ENCODE results near the gene ADI1. TPM values are rescaled to one million over a fixed set of nuclear protein-coding genes. Genes with fewer than 3 reads are reported as not detected.

ADI1 gene
- total and polyA plus RNA-seq, 4 donors = 56.2 to 660 (median 158) TPM

GRCh38 chr2:3493615-3494007 is 25.7 kb downstream of the ADI1 start:
- peaks cover 9 to 36% (median 32%) of the 10 kb centered on the region in 4 donors for H3K36me3 ChIP-seq (ENCODE audit: control insufficient read depth in 4 of 4, insufficient read depth in 3 of 4, low read depth in 1 of 4, low read length in 3 of 4)
- DNase-seq (ENCODE audit: low spot score) = peak; percentile 47
- H3K27ac ChIP-seq (ENCODE audit: low read depth in 1 of 2, low read length in 2 of 2) = no peak overlapping the region
- no peaks in the 10 kb centered on the region for H3K9me3 ChIP-seq (ENCODE audit: control insufficient read depth in 4 of 4, low read length in 3 of 4)
- no peaks in the 10 kb centered on the region for H3K4me1 ChIP-seq (ENCODE audit: control insufficient read depth in 4 of 4, insufficient read depth in 4 of 4, low read length in 3 of 4)
- WGBS = 51% methylated on average over 10 of the region's 10 CpGs
- TF ChIP-seq JUND (IDR thresholded peaks at IDR 0.05) (no peak), EGR1 (IDR thresholded peaks at IDR 0.05; ENCODE audit: low read depth in 2 of 2) (no peak), FOXA1 (IDR thresholded peaks at IDR 0.05) (no peak), TAF1 (conservative IDR thresholded peaks at IDR 0.05) (no peak), ZBTB33 (IDR thresholded peaks at IDR 0.05) (no peak), RXRA (IDR thresholded peaks at IDR 0.05) (no peak), SP1 (IDR thresholded peaks at IDR 0.05) (no peak), NR2F2 (IDR thresholded peaks at IDR 0.05) (no peak), FOXA2 (IDR thresholded peaks at IDR 0.05) (no peak), HNF4G (IDR thresholded peaks at IDR 0.05) (no peak), RAD21 (IDR thresholded peaks at IDR 0.05) (no peak), CTCF (IDR thresholded peaks at IDR 0.05; ENCODE audit: low read depth, low read length, missing input control) (no peak), MAX (IDR thresholded peaks at IDR 0.05) (no peak)
- no peak overlapping the region for H3K4me3 ChIP-seq (ENCODE audit: low read depth in 1 of 3, low read length in 3 of 3)
- H3K27me3 ChIP-seq (ENCODE audit: control insufficient read depth in 4 of 4, insufficient read depth in 4 of 4, low read length in 3 of 4) = no peaks in the 10 kb centered on the region
- H3K9ac ChIP-seq (ENCODE audit: low read depth in 1 of 2, low read length in 2 of 2) = no peak overlapping the region

GRCh38 chr2:3492951-3493614 is 26.2 kb downstream of the ADI1 start:
- H3K4me3 ChIP-seq (ENCODE audit: low read depth in 1 of 3, low read length in 3 of 3) = no peak overlapping the region

More at GRCh38 chr2:3492951-3493614, 26.2 kb downstream of the ADI1 start:
- H3K9me3 ChIP-seq (ENCODE audit: control insufficient read depth in 4 of 4, low read length in 3 of 4) = no peaks in the 10 kb centered on the region
- no peak for DNase-seq (ENCODE audit: low spot score)
- H3K9ac ChIP-seq (ENCODE audit: low read depth in 1 of 2, low read length in 2 of 2) = no peak overlapping the region
- H3K27ac ChIP-seq (ENCODE audit: low read depth in 1 of 2, low read length in 2 of 2) = no peak overlapping the region
- 69% methylated on average over 29 of the region's 29 CpGs for WGBS
- H3K27me3 ChIP-seq (ENCODE audit: control insufficient read depth in 4 of 4, insufficient read depth in 4 of 4, low read length in 3 of 4) = no peaks in the 10 kb centered on the region
- no peaks in the 10 kb centered on the region for H3K4me1 ChIP-seq (ENCODE audit: control insufficient read depth in 4 of 4, insufficient read depth in 4 of 4, low read length in 3 of 4)
- peaks cover 7 to 31% (median 27%) of the 10 kb centered on the region in 4 donors for H3K36me3 ChIP-seq (ENCODE audit: control insufficient read depth in 4 of 4, insufficient read depth in 3 of 4, low read depth in 1 of 4, low read length in 3 of 4)
- TF ChIP-seq REST (IDR thresholded peaks at IDR 0.05) (no peak), ATF3 (IDR thresholded peaks at IDR 0.05) (no peak), GABPA (IDR thresholded peaks at IDR 0.05 in 1 of 2, conservative IDR thresholded peaks at IDR 0.05 in 1 of 2) (no peak), RXRA (IDR thresholded peaks at IDR 0.05) (no peak), ZBTB33 (IDR thresholded peaks at IDR 0.05) (no peak), SP1 (IDR thresholded peaks at IDR 0.05) (no peak), HNF4G (IDR thresholded peaks at IDR 0.05) (no peak), YY1 (IDR thresholded peaks at IDR 0.05) (no peak), MAX (IDR thresholded peaks at IDR 0.05) (no peak), RAD21 (IDR thresholded peaks at IDR 0.05) (no peak), CTCF (IDR thresholded peaks at IDR 0.05; ENCODE audit: low read depth, low read length, missing input control) (no peak), HNF4A (conservative IDR thresholded peaks at IDR 0.05) (no peak), FOXA2 (IDR thresholded peaks at IDR 0.05) (no peak), FOXA1 (IDR thresholded peaks at IDR 0.05) (no peak), NR2F2 (IDR thresholded peaks at IDR 0.05) (no peak), JUND (IDR thresholded peaks at IDR 0.05) (no peak), EGR1 (IDR thresholded peaks at IDR 0.05; ENCODE audit: low read depth in 2 of 2) (no peak)
